Astrocyte (in vitro differentiated cells and primary cell): Measurements from ENCODE around the gene KY.

Experiments
- EZH2 ChIP-seq: IDR thresholded peaks from 2 replicates; pipeline ENCODE4 v1.6.1; 2012; ENCODE audit warnings: mild to moderate bottlenecking, low read length, inconsistent platforms; ENCODE audit not compliant: insufficient read depth
- TF ChIP-seq, protein P1 (sequence below): IDR thresholded peaks from 2 replicates; pipeline ENCODE4 v1.5.1; 2011; ENCODE audit warnings: low read depth, mild to moderate bottlenecking, inconsistent platforms, low read length, moderate library complexity; ENCODE audit not compliant: insufficient read depth

- TF ChIP-seq, protein P1, sequence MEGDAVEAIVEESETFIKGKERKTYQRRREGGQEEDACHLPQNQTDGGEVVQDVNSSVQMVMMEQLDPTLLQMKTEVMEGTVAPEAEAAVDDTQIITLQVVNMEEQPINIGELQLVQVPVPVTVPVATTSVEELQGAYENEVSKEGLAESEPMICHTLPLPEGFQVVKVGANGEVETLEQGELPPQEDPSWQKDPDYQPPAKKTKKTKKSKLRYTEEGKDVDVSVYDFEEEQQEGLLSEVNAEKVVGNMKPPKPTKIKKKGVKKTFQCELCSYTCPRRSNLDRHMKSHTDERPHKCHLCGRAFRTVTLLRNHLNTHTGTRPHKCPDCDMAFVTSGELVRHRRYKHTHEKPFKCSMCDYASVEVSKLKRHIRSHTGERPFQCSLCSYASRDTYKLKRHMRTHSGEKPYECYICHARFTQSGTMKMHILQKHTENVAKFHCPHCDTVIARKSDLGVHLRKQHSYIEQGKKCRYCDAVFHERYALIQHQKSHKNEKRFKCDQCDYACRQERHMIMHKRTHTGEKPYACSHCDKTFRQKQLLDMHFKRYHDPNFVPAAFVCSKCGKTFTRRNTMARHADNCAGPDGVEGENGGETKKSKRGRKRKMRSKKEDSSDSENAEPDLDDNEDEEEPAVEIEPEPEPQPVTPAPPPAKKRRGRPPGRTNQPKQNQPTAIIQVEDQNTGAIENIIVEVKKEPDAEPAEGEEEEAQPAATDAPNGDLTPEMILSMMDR, result no peak
- no peak for TF ChIP-seq EZH2
These were observed 8.2 kb downstream of the KY start for GRCh38 chr3:134642445-134643149.
